Testis (tissue), 3 donors: Measurements from ENCODE around the gene SERPINA4. TPM values are rescaled to one million over a fixed set of nuclear protein-coding genes. Genes with fewer than 3 reads are reported as not detected.
A peak's percentile ranks its signal among the peaks of the same experiment; 100 is the strongest.

Source experiments
- DNase-seq: peaks from one replicate; pipeline ENCODE4 v3.0.0-alpha.2; 2019
- H3K27ac ChIP-seq, 2 donors: fragments of 200-600 bp; sonication (generic); one replicate each; pipeline ENCODE4 v1.5.1; 2019
- H3K27me3 ChIP-seq: fragments of 200-600 bp; sonication (generic); one replicate; pipeline ENCODE4 v1.5.1; 2019
- H3K36me3 ChIP-seq: fragments of 200-600 bp; sonication (generic); one replicate; pipeline ENCODE4 v1.5.1; 2017; ENCODE audit warnings: low read depth; ENCODE audit errors: missing control alignments
- H3K4me1 ChIP-seq: fragments of 200-600 bp; sonication (generic); one replicate; pipeline ENCODE4 v1.5.1; 2019
- H3K4me3 ChIP-seq, 2 donors: fragments of 200-600 bp; sonication (generic); one replicate each; pipeline ENCODE4 v1.5.1; 2017 to 2019
- H3K9me3 ChIP-seq: fragments of 200-600 bp; sonication (generic); one replicate; pipeline ENCODE4 v1.5.1; 2017
- POLR2A ChIP-seq: fragments of 450-650 bp; IDR thresholded peaks from one replicate; pipeline ENCODE4 v1.6.1; 2017; ENCODE audit warnings: antibody characterized with exemption, mild to moderate bottlenecking, moderate library complexity
- WGBS, 2 donors: methylation state at CpG; one replicate each; pipeline ENCODE4 v1.1.5; 2018; 5-methylcytosine and 5-hydroxymethylcytosine counted together
- intact Hi-C: fragments of 100-400 bp; cut with DNase I; formaldehyde crosslinking; loops from one replicate; pipeline ENCODE4 v1.15.1; 2023; ENCODE audit warnings: low total_unique reads
- polyA plus RNA-seq: library from polyadenylated mRNA; stranded (reverse); fragments of 350-450 nt; fragmentation: Illumina TruSeq; extraction: RNeasy Lipid Tissue Mini Kit (QIAGEN cat#74804); gene quantifications from one replicate; pipeline ENCODE4 v1.2.3, GENCODE V29; 2014; ENCODE audit warnings: low read depth, low replicate concordance; ENCODE audit not compliant: insufficient read depth
- total RNA-seq, 2 donors: library from RNA; depleted of rRNA; stranded (reverse); fragments of >200 nt; gene quantifications; one replicate each; pipeline ENCODE4 v1.2.3, GENCODE V29; 2016
- TF ChIP-seq, protein P1 (sequence below), 3 experiments: fragments of 450-650 bp in 2 of 3; fragments of 200-600 bp in 1 of 3; sonication (generic) in 1 of 3; IDR thresholded peaks; one replicate each; pipeline ENCODE4 v1.5.1; 2016 to 2019; ENCODE audit warnings: antibody characterized with exemption in 3 of 3, mild to moderate bottlenecking in 2 of 3, moderate library complexity in 1 of 3

SERPINA4 gene
- total and polyA plus RNA-seq, 3 donors from 2014 or later = 0.19 to 0.25 TPM; not detected in 1

DNA sequence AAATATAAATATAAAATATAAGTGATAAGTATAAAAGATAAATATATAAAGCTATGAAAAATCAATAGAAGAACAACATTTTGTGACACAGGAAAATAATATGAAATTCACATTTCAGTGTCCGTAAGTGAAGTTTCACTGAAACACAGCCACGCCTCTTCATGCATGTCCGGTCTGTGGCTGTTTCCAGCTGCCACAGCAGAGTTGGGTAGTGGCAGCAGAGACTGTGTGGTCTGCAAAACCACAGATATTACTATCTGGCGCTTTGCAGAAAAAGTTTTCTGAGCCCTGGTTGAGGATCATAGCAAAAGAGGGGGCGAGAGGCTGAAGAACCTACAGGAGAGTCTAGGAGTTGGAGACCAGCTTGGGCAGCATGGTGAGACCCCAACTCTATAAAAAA is 780 bp downstream of the SERPINA4 start:
- intact Hi-C loops = no loop called here
- Histone ChIP-seq H3K27ac (no peak overlapping the region), H3K4me3 (no peak overlapping the region), H3K27me3 (no peaks in the 10 kb centered on the region), H3K9me3 (no peaks in the 10 kb centered on the region), H3K36me3 (no peaks in the 10 kb centered on the region), H3K4me1 (no peaks in the 10 kb centered on the region)
- DNase-seq = peak; percentile 4
- TF ChIP-seq POLR2A = no peak
- TF ChIP-seq, protein P1, sequence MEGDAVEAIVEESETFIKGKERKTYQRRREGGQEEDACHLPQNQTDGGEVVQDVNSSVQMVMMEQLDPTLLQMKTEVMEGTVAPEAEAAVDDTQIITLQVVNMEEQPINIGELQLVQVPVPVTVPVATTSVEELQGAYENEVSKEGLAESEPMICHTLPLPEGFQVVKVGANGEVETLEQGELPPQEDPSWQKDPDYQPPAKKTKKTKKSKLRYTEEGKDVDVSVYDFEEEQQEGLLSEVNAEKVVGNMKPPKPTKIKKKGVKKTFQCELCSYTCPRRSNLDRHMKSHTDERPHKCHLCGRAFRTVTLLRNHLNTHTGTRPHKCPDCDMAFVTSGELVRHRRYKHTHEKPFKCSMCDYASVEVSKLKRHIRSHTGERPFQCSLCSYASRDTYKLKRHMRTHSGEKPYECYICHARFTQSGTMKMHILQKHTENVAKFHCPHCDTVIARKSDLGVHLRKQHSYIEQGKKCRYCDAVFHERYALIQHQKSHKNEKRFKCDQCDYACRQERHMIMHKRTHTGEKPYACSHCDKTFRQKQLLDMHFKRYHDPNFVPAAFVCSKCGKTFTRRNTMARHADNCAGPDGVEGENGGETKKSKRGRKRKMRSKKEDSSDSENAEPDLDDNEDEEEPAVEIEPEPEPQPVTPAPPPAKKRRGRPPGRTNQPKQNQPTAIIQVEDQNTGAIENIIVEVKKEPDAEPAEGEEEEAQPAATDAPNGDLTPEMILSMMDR (IDR thresholded peaks at IDR 0.05) = no peak
- WGBS, 2 donors = 90 to 94% methylated on average over 5 of the region's 5 CpGs

DNA sequence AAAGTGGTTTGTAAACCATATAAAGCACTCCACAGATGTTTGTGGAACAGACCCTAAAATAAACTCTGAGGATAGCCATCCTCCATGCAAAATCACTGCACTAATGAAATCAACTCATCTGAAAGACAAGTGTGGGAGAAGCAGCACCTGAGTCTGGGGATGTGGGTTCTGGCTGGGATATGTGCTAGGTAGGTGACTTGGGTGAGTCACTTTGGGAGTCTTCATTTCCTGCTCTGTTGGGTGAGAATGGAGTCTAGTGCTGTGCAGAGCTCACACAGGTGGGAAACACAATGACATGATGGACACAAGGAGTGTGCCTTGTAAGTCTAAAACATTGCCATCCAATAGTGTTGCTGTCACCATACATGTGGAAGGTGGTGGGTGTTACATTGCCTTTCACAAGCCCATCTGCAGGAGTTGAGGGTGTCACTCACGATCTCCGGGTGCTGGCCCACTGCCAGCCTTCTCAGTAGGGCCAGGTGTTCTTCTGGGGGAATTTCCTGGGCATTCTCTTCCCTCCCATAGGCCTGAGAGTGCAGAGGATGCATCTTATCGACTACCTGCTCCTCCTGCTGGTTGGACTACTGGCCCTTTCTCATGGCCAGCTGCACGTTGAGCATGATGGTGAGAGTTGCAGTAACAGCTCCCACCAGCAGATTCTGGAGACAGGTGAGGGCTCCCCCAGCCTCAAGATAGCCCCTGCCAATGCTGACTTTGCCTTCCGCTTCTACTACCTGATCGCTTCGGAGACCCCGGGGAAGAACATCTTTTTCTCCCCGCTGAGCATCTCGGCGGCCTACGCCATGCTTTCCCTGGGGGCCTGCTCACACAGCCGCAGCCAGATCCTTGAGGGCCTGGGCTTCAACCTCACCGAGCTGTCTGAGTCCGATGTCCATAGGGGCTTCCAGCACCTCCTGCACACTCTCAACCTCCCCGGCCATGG is 2.0 kb downstream of the SERPINA4 start:
- intact Hi-C loops = no loop called here
- no peak overlapping the region for H3K27ac ChIP-seq
- WGBS, 2 donors = 88 to 96% methylated on average over 16 of the region's 16 CpGs
- H3K27me3 ChIP-seq = no peaks in the 10 kb centered on the region
- DNase-seq = peak; percentile 4
- no peak for TF ChIP-seq POLR2A
- TF ChIP-seq, protein P1 (IDR thresholded peaks at IDR 0.05) = no peak
- no peaks in the 10 kb centered on the region for H3K36me3 ChIP-seq
- no peaks in the 10 kb centered on the region for H3K4me1 ChIP-seq
- H3K4me3 ChIP-seq = no peak overlapping the region
- no peaks in the 10 kb centered on the region for H3K9me3 ChIP-seq

DNA sequence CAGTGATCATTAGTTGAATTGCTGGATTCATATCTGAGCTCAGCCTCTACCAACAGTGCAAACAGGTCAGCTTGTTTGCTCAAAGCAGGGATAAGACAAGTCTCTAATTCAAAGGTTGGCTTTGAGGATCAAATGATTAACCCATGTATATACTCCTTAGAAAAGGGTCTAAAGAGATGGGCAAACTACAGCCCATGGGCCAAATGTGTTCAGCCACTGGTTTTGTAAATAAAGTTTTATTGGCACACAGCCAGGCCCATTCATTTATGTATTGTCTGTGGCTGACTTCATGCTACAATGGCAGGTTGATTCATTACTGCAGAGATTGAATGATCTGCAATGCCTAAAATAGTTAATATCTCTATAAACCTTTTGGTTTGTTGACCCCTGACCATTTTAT is 3.1 kb downstream of the SERPINA4 start:
- TF ChIP-seq, protein P1 (IDR thresholded peaks at IDR 0.05) = no peak
- TF ChIP-seq POLR2A = no peak
- H3K4me3 ChIP-seq = no peak overlapping the region
- no peaks in the 10 kb centered on the region for H3K9me3 ChIP-seq
- H3K27me3 ChIP-seq = no peaks in the 10 kb centered on the region
- H3K36me3 ChIP-seq = no peaks in the 10 kb centered on the region
- H3K27ac ChIP-seq = no peak overlapping the region
- H3K4me1 ChIP-seq = no peaks in the 10 kb centered on the region
- no peak for DNase-seq
- intact Hi-C loops = no loop called here

DNA sequence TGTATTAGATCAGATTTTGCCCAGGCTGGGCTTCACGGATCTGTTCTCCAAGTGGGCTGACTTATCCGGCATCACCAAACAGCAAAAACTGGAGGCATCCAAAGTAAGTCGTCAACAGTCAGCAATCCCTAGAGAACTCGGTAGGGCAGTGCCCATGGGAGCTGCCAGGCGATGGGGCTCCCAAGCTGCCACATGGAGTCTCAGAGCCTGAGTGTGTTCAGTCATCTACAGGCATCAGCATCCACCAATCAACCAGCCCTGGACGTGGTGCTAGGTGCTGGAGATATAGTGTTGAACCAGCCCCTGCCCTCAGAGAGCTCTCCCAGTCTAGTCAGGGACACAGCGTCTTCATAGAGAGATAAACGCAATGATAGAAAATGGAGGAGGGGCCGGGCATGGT is 6.9 kb downstream of the SERPINA4 start:
- H3K9me3 ChIP-seq = no peaks in the 10 kb centered on the region
- no peaks in the 10 kb centered on the region for H3K36me3 ChIP-seq
- H3K4me1 ChIP-seq = peaks cover 10% of the 10 kb centered on the region
- no peak overlapping the region for H3K27ac ChIP-seq
- no peak overlapping the region for H3K4me3 ChIP-seq
- H3K27me3 ChIP-seq = no peaks in the 10 kb centered on the region
- TF ChIP-seq POLR2A = no peak
- TF ChIP-seq, protein P1 (IDR thresholded peaks at IDR 0.05) = no peak
- intact Hi-C loops = no loop called here
- 84 to 90% methylated on average over 8 to 9 of the region's 9 CpGs for WGBS, 2 donors
- peak; percentile 0 for DNase-seq
